Lower leg skin (tissue), 4 donors: ENCODE measurements around the gene PLEKHA6. TPM values are rescaled to one million over a fixed set of nuclear protein-coding genes. Genes with fewer than 3 reads are reported as not detected.
A peak's percentile ranks its signal among the peaks of the same experiment; 100 is the strongest.

ENCODE experiments used
- DNase-seq, 2 donors: peaks; one replicate each; pipeline ENCODE4 v3.0.0-alpha.2; 2019; ENCODE audit warnings: low spot score in 2 of 2
- H3K4me3 ChIP-seq: fragments of 200-600 bp; sonication (generic); 2 replicates; pipeline ENCODE4 v1.5.1; 2017; ENCODE audit warnings: mild to moderate bottlenecking, low read depth; ENCODE audit not compliant: poor library complexity, severe bottlenecking
- CTCF ChIP-seq, 3 donors: fragments of 450-650 bp; IDR thresholded peaks; one replicate each; pipeline ENCODE4 v1.5.1; 2016; ENCODE audit warnings: antibody characterized with exemption in 3 of 3, mild to moderate bottlenecking in 3 of 3, moderate library complexity in 2 of 3
- POLR2A ChIP-seq, 2 donors: fragments of 450-650 bp; IDR thresholded peaks; one replicate each; pipeline ENCODE4 v1.6.1; 2016 to 2017; ENCODE audit warnings: antibody characterized with exemption in 2 of 2, mild to moderate bottlenecking in 1 of 2, moderate library complexity in 1 of 2
- WGBS, 2 donors: methylation state at CpG; one replicate each; pipeline ENCODE4 v1.1.5; 2018; 5-methylcytosine and 5-hydroxymethylcytosine counted together
- intact Hi-C: fragments of 100-400 bp; cut with DNase I; formaldehyde crosslinking; loops from one replicate; pipeline ENCODE4 v1.15.0; 2023; ENCODE audit warnings: low total_unique reads
- total RNA-seq, 4 donors: library from RNA; depleted of rRNA; stranded (reverse); fragments of >200 nt; gene quantifications; one replicate each; pipeline ENCODE4 v1.1.0, GENCODE V29; 2016

PLEKHA6 gene
- total RNA-seq, 4 donors from 2014 or later, result 1.7 to 16.4 (median 11.1) TPM

- no peak for DNase-seq
- H3K4me3 ChIP-seq, result no peak overlapping the region
- 65 to 74% methylated on average over 6 of the region's 6 CpGs for WGBS, 2 donors
- TF ChIP-seq POLR2A (IDR thresholded peaks at IDR 0.05) (no peak), CTCF (IDR thresholded peaks at IDR 0.05) (no peak)
- intact Hi-C loops, result no loop called here
Measured at GRCh38 chr1:204350312-204350711, 9.4 kb downstream of the PLEKHA6 start.

- no peak for DNase-seq
- intact Hi-C loops, result no loop called here
- H3K4me3 ChIP-seq, result no peak overlapping the region
- TF ChIP-seq POLR2A (IDR thresholded peaks at IDR 0.05) (no peak), CTCF (IDR thresholded peaks at IDR 0.05) (no peak)
- WGBS, 2 donors, result 73 to 79% methylated on average over 7 of the region's 7 CpGs
Measured at GRCh38 chr1:204349602-204350001, 10.1 kb downstream of the PLEKHA6 start.

- DNase-seq, result peak in 1 of 2 donors; percentile 42
- 47 to 50% methylated on average over 4 to 6 of the region's 6 CpGs for WGBS, 2 donors
Measured at GRCh38 chr1:204348722-204349121, 11.0 kb downstream of the PLEKHA6 start.

GRCh38 chr1:204348242-204348641 lies 11.5 kb downstream of the PLEKHA6 start:
- no peak overlapping the region for H3K4me3 ChIP-seq
- TF ChIP-seq POLR2A (IDR thresholded peaks at IDR 0.05), result no peak
- TF ChIP-seq CTCF (IDR thresholded peaks at IDR 0.05), result no peak
- no peak for DNase-seq
- intact Hi-C loops, result no loop called here
- 75 to 83% methylated on average over 6 of the region's 6 CpGs for WGBS, 2 donors

More at GRCh38 chr1:204348722-204349121, 11.0 kb downstream of the PLEKHA6 start:
- no peak overlapping the region for H3K4me3 ChIP-seq
- TF ChIP-seq CTCF (IDR thresholded peaks at IDR 0.05) (no peak), POLR2A (IDR thresholded peaks at IDR 0.05) (no peak)
- intact Hi-C loops, result no loop called here

GRCh38 chr1:204345941-204346645 lies 13.6 kb downstream of the PLEKHA6 start:
- 88 to 90% methylated on average over 6 of the region's 6 CpGs for WGBS, 2 donors
- intact Hi-C loops, result no loop called here
- DNase-seq, result no peak
- H3K4me3 ChIP-seq, result no peak overlapping the region
- TF ChIP-seq CTCF (IDR thresholded peaks at IDR 0.05), result no peak
- TF ChIP-seq POLR2A (IDR thresholded peaks at IDR 0.05), result no peak

GRCh38 chr1:204345438-204345841 lies 14.3 kb downstream of the PLEKHA6 start:
- no peak overlapping the region for H3K4me3 ChIP-seq
- 80 to 81% methylated on average over 5 of the region's 5 CpGs for WGBS, 2 donors
- no peak for DNase-seq
- intact Hi-C loops, result no loop called here
- no peak for TF ChIP-seq POLR2A (IDR thresholded peaks at IDR 0.05)
